CD4-positive, alpha-beta T cell (primary cell): ENCODE measurements around the gene XYLT1. TPM values are rescaled to one million over a fixed set of nuclear protein-coding genes. Genes with fewer than 3 reads are reported as not detected.

Source experiments
- ATAC-seq: fragments of 200-7000 bp; cut with Tn5 transposase; one replicate; pipeline ENCODE4 v1.10.0; 2022; ENCODE audit warnings: mild to moderate bottlenecking; ENCODE audit not compliant: poor library complexity
- CTCF ChIA-PET: fragments of 350-600 bp; sonication (Branson Sonifier 250); formaldehyde crosslinking; loops from one replicate; lab custom pipeline; 2021; ENCODE audit warnings: antibody characterized with exemption, inconsistent platforms; lab: Charles Lee
- POLR2A ChIA-PET: fragments of 350-600 bp; sonication (Branson Sonifier 250); formaldehyde crosslinking; loops from one replicate; lab custom pipeline; 2021; ENCODE audit warnings: antibody characterized with exemption, inconsistent platforms; lab: Charles Lee
- DNase-seq, 14 experiments: peaks; one replicate each; pipeline ENCODE4 v3.0.0-alpha.2; 2013 to 2020; ENCODE audit warnings: mixed read lengths in 2 of 14
- H3K27ac ChIP-seq, 2 donors: one replicate each; pipeline versions ENCODE4 v1.5.1 to v1.7.0; 2013; ENCODE audit warnings: low read length in 2 of 2, low read depth in 1 of 2, mild to moderate bottlenecking in 1 of 2
- H3K27me3 ChIP-seq, 2 experiments: 1 replicate in 1 of 2; 2 replicates in 1 of 2; pipeline versions ENCODE4 v1.6.1 to v1.7.0; 2013; ENCODE audit warnings: low read length in 2 of 2, control low read depth in 1 of 2, mild to moderate bottlenecking in 1 of 2, moderate library complexity in 1 of 2; ENCODE audit not compliant: insufficient read depth in 2 of 2, control insufficient read depth in 1 of 2
- H3K36me3 ChIP-seq: one replicate; pipeline ENCODE4 v1.6.1; 2013; ENCODE audit warnings: low read length, control low read depth; ENCODE audit not compliant: insufficient read depth
- H3K4me1 ChIP-seq: one replicate; pipeline ENCODE4 v1.6.1; 2013; ENCODE audit warnings: low read length, control low read depth; ENCODE audit not compliant: insufficient read depth
- H3K4me3 ChIP-seq: one replicate; pipeline ENCODE4 v1.5.1; 2013; ENCODE audit warnings: mild to moderate bottlenecking, low read length, moderate library complexity
- H3K9me3 ChIP-seq, 2 experiments: 1 replicate in 1 of 2; 2 replicates in 1 of 2; pipeline versions ENCODE4 v1.6.1 to v1.7.0; 2013; ENCODE audit warnings: low read length in 2 of 2, mild to moderate bottlenecking in 2 of 2, control low read depth in 1 of 2, moderate library complexity in 1 of 2; ENCODE audit not compliant: control insufficient read depth in 1 of 2, insufficient read depth in 1 of 2
- H3K27ac Mint-ChIP-seq: one replicate; pipeline ENCODE4 v1.8.0; 2020; ENCODE audit warnings: mixed read lengths
- H3K27me3 Mint-ChIP-seq: one replicate; pipeline ENCODE4 v1.8.0; 2021; ENCODE audit warnings: mixed read lengths
- H3K36me3 Mint-ChIP-seq: one replicate; pipeline ENCODE4 v1.8.0; 2021; ENCODE audit warnings: low read depth, mixed read lengths
- H3K4me1 Mint-ChIP-seq: one replicate; pipeline ENCODE4 v1.8.0; 2021; ENCODE audit warnings: low read depth, mixed read lengths
- H3K4me3 Mint-ChIP-seq: one replicate; pipeline ENCODE4 v1.8.0; 2020; ENCODE audit warnings: mild to moderate bottlenecking, mixed read lengths
- H3K9me3 Mint-ChIP-seq: one replicate; pipeline ENCODE4 v1.8.0; 2020; ENCODE audit warnings: mixed read lengths
- CTCF ChIP-seq: fragments of 200-600 bp; IDR thresholded peaks from one replicate; pipeline ENCODE4 v1.8.0; 2022; ENCODE audit warnings: antibody characterized with exemption, mild to moderate bottlenecking
- intact Hi-C, 2 experiments: fragments of 100-400 bp; cut with DNase I in 1 of 2; cut with micrococcal nuclease in 1 of 2; formaldehyde crosslinking; loops; one replicate each; pipeline versions ENCODE4 v1.15.1 to v1.9.0; 2023 to 2025; cut with DNase I, micrococcal nuclease
- total RNA-seq, 174 experiments: library from RNA in 2 of 174; stranded (reverse) in 2 of 174; gene quantifications; one replicate each; pipeline ENCODE4 v1.2.3 and lab custom pipeline; 2021 to 2026

The XYLT1 gene
- total RNA-seq, 2 experiments from 2014 or later = 26.0 to 27.1 TPM

DNA sequence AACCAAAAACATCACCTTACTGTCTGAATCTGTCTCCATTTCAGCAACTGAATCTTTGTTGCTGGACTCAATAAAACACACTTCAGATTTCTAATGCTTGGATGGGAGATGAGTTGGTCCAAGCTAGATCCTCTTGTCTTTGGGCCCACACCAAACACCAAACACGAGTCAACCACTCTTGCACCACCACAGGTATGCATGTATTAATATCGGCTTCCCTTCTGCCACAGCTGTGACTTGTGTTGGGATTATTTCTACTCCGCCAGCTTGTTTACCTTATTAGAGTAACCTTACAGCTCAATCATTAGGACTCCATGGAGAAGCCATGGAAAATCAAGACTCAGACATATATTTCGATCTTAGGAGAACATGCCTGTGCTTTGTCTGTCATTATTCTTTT is 49.9 kb downstream of the XYLT1 start:
- DNase-seq = no peak
- no peak for TF ChIP-seq CTCF
- H3K9me3 Mint-ChIP-seq = no peaks in the 10 kb centered on the region
- ATAC-seq = no peak
- no peaks in the 10 kb centered on the region for H3K36me3 ChIP-seq
- H3K4me1 Mint-ChIP-seq = peaks cover 29% of the 10 kb centered on the region
- no peaks in the 10 kb centered on the region for H3K9me3 ChIP-seq
- ChIA-PET CTCF (interaction anchor here (1.6 kb wide), 1 partner anchor 42 kb away, joined by 3 read pairs; no protein-coding TSS in a partner anchor), POLR2A (interaction anchor here (1.2 kb wide), 1 partner anchor 51 kb away, joined by 4 read pairs; no protein-coding TSS in a partner anchor)
- H3K4me3 Mint-ChIP-seq = no peak overlapping the region
- no peak overlapping the region for H3K27ac ChIP-seq
- no peak overlapping the region for H3K4me3 ChIP-seq
- no peaks in the 10 kb centered on the region for H3K27me3 ChIP-seq
- H3K27ac Mint-ChIP-seq = no peak overlapping the region
- no peaks in the 10 kb centered on the region for H3K27me3 Mint-ChIP-seq
- intact Hi-C loops = no loop called here
- H3K4me1 ChIP-seq = peaks cover 18% of the 10 kb centered on the region
- no peaks in the 10 kb centered on the region for H3K36me3 Mint-ChIP-seq

- intact Hi-C loops = loop anchor here in 1 of 2 experiments (5.0 kb wide), 2 partner anchors 72 to 282 kb away; no protein-coding TSS in a partner anchor
- no peaks in the 10 kb centered on the region for H3K9me3 ChIP-seq
- TF ChIP-seq CTCF = no peak
- Mint-ChIP-seq H3K4me1 (peaks cover 44% of the 10 kb centered on the region), H3K9me3 (no peaks in the 10 kb centered on the region), H3K27me3 (no peaks in the 10 kb centered on the region), H3K4me3 (no peak overlapping the region), H3K36me3 (no peaks in the 10 kb centered on the region), H3K27ac (no peak overlapping the region)
- no peaks in the 10 kb centered on the region for H3K36me3 ChIP-seq
- ATAC-seq (no peak), DNase-seq (no peak)
- no peak overlapping the region for H3K4me3 ChIP-seq
- H3K27me3 ChIP-seq = no peaks in the 10 kb centered on the region
- CTCF ChIA-PET = interaction anchor here (1.6 kb wide), 1 partner anchor 44 kb away, joined by 3 read pairs; no protein-coding TSS in a partner anchor
- POLR2A ChIA-PET = interaction anchor here (1.0 kb wide), 1 partner anchor 9 kb away, joined by 3 read pairs; no protein-coding TSS in a partner anchor
- peaks cover 34% of the 10 kb centered on the region for H3K4me1 ChIP-seq
- no peak overlapping the region for H3K27ac ChIP-seq
Observed at GRCh38 chr16:17419266-17419665, 51.5 kb downstream of the XYLT1 start.

GRCh38 chr16:17417740-17418139 is 53.0 kb downstream of the XYLT1 start:
- intact Hi-C loops = loop anchor here in 1 of 2 experiments (2.0 to 5.0 kb wide), 3 partner anchors 31 to 280 kb away; no protein-coding TSS in a partner anchor
- CTCF ChIA-PET = interaction anchor here (1.9 kb wide), 1 partner anchor 9 kb away, joined by 5 read pairs; no protein-coding TSS in a partner anchor
- ATAC-seq = no peak
- Histone ChIP-seq H3K27me3 (no peaks in the 10 kb centered on the region), H3K27ac (no peak overlapping the region), H3K36me3 (no peaks in the 10 kb centered on the region), H3K4me3 (no peak overlapping the region), H3K4me1 (peaks cover 46% of the 10 kb centered on the region), H3K9me3 (no peaks in the 10 kb centered on the region)
- Mint-ChIP-seq H3K4me3 (peak overlapping the region; percentile 30), H3K27me3 (no peaks in the 10 kb centered on the region), H3K27ac (peak overlapping the region; percentile 84), H3K4me1 (peaks cover 47% of the 10 kb centered on the region), H3K9me3 (no peaks in the 10 kb centered on the region), H3K36me3 (no peaks in the 10 kb centered on the region)
- POLR2A ChIA-PET = interaction anchor here (0.7 to 2.6 kb wide), 5 partner anchors 18 to 60 kb away, joined by 3 to 22 read pairs (median 4); no protein-coding TSS in a partner anchor
- no peak for DNase-seq
- no peak for TF ChIP-seq CTCF
